ENCODE measurements around the gene XPNPEP1. TPM values are rescaled to one million over a fixed set of nuclear protein-coding genes. Genes with fewer than 3 reads are reported as not detected.

XPNPEP1 gene
- 55.0 TPM for polyA plus RNA-seq (2013)

GRCh38 chr10:109922976-109923921 lies at the start of gene XPNPEP1:
TSS of gene XPNPEP1 (minus strand) at chr10:109923511. CDS start at chr10:109923433, 78 bp downstream.
- peak; percentile 71 to 85 (median 81) for DNase-seq
- WGBS (ENCODE audit: insufficient coverage), result 4% methylated on average over 94 of the region's 105 CpGs
- H3K27ac ChIP-seq (ENCODE audit: insufficient read depth in 1 of 2, low read depth in 1 of 2, low read length in 2 of 2, poor library complexity in 1 of 2, severe bottlenecking in 2 of 2), result peak within 1 kb of the TSS; percentile 58 to 75
- H3K36me3 ChIP-seq (ENCODE audit: control insufficient read depth in 4 of 4, insufficient read depth in 4 of 4, low read length in 3 of 4), result peaks cover 0 to 3% (median 0%) of the 10 kb centered on the region in 4 experiments
- no peaks in the 10 kb centered on the region for H3K27me3 ChIP-seq (replicated peaks in 2 of 5; ENCODE audit: control insufficient read depth in 4 of 5, insufficient read depth in 5 of 5, low read length in 4 of 5)
- peak within 1 kb of the TSS; percentile 67 to 86 (median 76) for H3K4me3 ChIP-seq (ENCODE audit: control insufficient read depth in 1 of 7, extremely low read depth in 1 of 7, insufficient read depth in 4 of 7, low read depth in 2 of 7, low read length in 6 of 7)
- POLR2A ChIA-PET, result interaction anchor here (0.6 kb wide), 1 partner anchor 68 kb away, joined by 3 read pairs; no protein-coding TSS in a partner anchor
- H3K9me3 ChIP-seq (ENCODE audit: control extremely low read depth in 1 of 5, control insufficient read depth in 4 of 5, insufficient read depth in 2 of 5, low read depth in 1 of 5, low read length in 4 of 5), result no peaks in the 10 kb centered on the region
- H3K4me1 ChIP-seq (ENCODE audit: control extremely low read depth in 1 of 4, control insufficient read depth in 4 of 4, insufficient read depth in 4 of 4, low read length in 3 of 4), result peaks cover 7 to 23% (median 18%) of the 10 kb centered on the region in 4 experiments
- CTCF ChIA-PET, result interaction anchor here (1.1 kb wide), 1 partner anchor 8 kb away, joined by 3 read pairs; no protein-coding TSS in a partner anchor

GRCh38 chr10:109972372-109973001 lies 49.2 kb upstream of the XPNPEP1 start:
- no peaks in the 10 kb centered on the region for H3K4me1 ChIP-seq (ENCODE audit: control extremely low read depth in 1 of 4, control insufficient read depth in 4 of 4, insufficient read depth in 4 of 4, low read length in 3 of 4)
- H3K27ac ChIP-seq (ENCODE audit: insufficient read depth in 1 of 2, low read depth in 1 of 2, low read length in 2 of 2, poor library complexity in 1 of 2, severe bottlenecking in 2 of 2), result no peak overlapping the region
- CTCF ChIA-PET, result interaction anchor here (0.6 kb wide), 1 partner anchor 310 kb away, joined by 3 read pairs; no protein-coding TSS in a partner anchor
- 100% methylated on average over 1 of the region's 2 CpGs for WGBS (ENCODE audit: insufficient coverage)
- H3K36me3 ChIP-seq (ENCODE audit: control insufficient read depth in 4 of 4, insufficient read depth in 4 of 4, low read length in 3 of 4), result no peaks in the 10 kb centered on the region
- no peak for DNase-seq
- no peak overlapping the region for H3K4me3 ChIP-seq (ENCODE audit: control insufficient read depth in 1 of 7, extremely low read depth in 1 of 7, insufficient read depth in 4 of 7, low read depth in 2 of 7, low read length in 6 of 7)
- no peaks in the 10 kb centered on the region for H3K27me3 ChIP-seq (replicated peaks in 2 of 5; ENCODE audit: control insufficient read depth in 4 of 5, insufficient read depth in 5 of 5, low read length in 4 of 5)
- POLR2A ChIA-PET, result no interaction called here
- no peaks in the 10 kb centered on the region for H3K9me3 ChIP-seq (ENCODE audit: control extremely low read depth in 1 of 5, control insufficient read depth in 4 of 5, insufficient read depth in 2 of 5, low read depth in 1 of 5, low read length in 4 of 5)

- no peaks in the 10 kb centered on the region for H3K4me1 ChIP-seq (ENCODE audit: control extremely low read depth in 1 of 4, control insufficient read depth in 4 of 4, insufficient read depth in 4 of 4, low read length in 3 of 4)
- WGBS (ENCODE audit: insufficient coverage), result 100% methylated on average over 2 of the region's 3 CpGs
- H3K27me3 ChIP-seq (replicated peaks in 2 of 5; ENCODE audit: control insufficient read depth in 4 of 5, insufficient read depth in 5 of 5, low read length in 4 of 5), result no peaks in the 10 kb centered on the region
- POLR2A ChIA-PET, result no interaction called here
- H3K9me3 ChIP-seq (ENCODE audit: control extremely low read depth in 1 of 5, control insufficient read depth in 4 of 5, insufficient read depth in 2 of 5, low read depth in 1 of 5, low read length in 4 of 5), result no peaks in the 10 kb centered on the region
- H3K4me3 ChIP-seq (ENCODE audit: control insufficient read depth in 1 of 7, extremely low read depth in 1 of 7, insufficient read depth in 4 of 7, low read depth in 2 of 7, low read length in 6 of 7), result no peak overlapping the region
- DNase-seq, result no peak
- H3K27ac ChIP-seq (ENCODE audit: insufficient read depth in 1 of 2, low read depth in 1 of 2, low read length in 2 of 2, poor library complexity in 1 of 2, severe bottlenecking in 2 of 2), result no peak overlapping the region
- H3K36me3 ChIP-seq (ENCODE audit: control insufficient read depth in 4 of 4, insufficient read depth in 4 of 4, low read length in 3 of 4), result no peaks in the 10 kb centered on the region
- CTCF ChIA-PET, result interaction anchor here (0.6 to 1.4 kb wide), 3 partner anchors 15 to 311 kb away, joined by 3 to 5 read pairs (median 3); no protein-coding TSS in a partner anchor
Observed at GRCh38 chr10:109971634-109972033, 48.3 kb upstream of the XPNPEP1 start.

GRCh38 chr10:109969760-109970346 lies 46.5 kb upstream of the XPNPEP1 start:
- CTCF ChIA-PET, result interaction anchor here (0.9 kb wide), 2 partner anchors 12 to 81 kb away, joined by 3 read pairs; no protein-coding TSS in a partner anchor
- no peaks in the 10 kb centered on the region for H3K9me3 ChIP-seq (ENCODE audit: control extremely low read depth in 1 of 5, control insufficient read depth in 4 of 5, insufficient read depth in 2 of 5, low read depth in 1 of 5, low read length in 4 of 5)
- DNase-seq, result no peak
- H3K27ac ChIP-seq (ENCODE audit: insufficient read depth in 1 of 2, low read depth in 1 of 2, low read length in 2 of 2, poor library complexity in 1 of 2, severe bottlenecking in 2 of 2), result no peak overlapping the region
- H3K4me3 ChIP-seq (ENCODE audit: control insufficient read depth in 1 of 7, extremely low read depth in 1 of 7, insufficient read depth in 4 of 7, low read depth in 2 of 7, low read length in 6 of 7), result no peak overlapping the region
- H3K36me3 ChIP-seq (ENCODE audit: control insufficient read depth in 4 of 4, insufficient read depth in 4 of 4, low read length in 3 of 4), result no peaks in the 10 kb centered on the region
- WGBS (ENCODE audit: insufficient coverage), result 94% methylated on average over 7 of the region's 8 CpGs
- POLR2A ChIA-PET, result no interaction called here
- no peaks in the 10 kb centered on the region for H3K4me1 ChIP-seq (ENCODE audit: control extremely low read depth in 1 of 4, control insufficient read depth in 4 of 4, insufficient read depth in 4 of 4, low read length in 3 of 4)
- H3K27me3 ChIP-seq (replicated peaks in 2 of 5; ENCODE audit: control insufficient read depth in 4 of 5, insufficient read depth in 5 of 5, low read length in 4 of 5), result no peaks in the 10 kb centered on the region

- no peaks in the 10 kb centered on the region for H3K27me3 ChIP-seq (replicated peaks in 2 of 5; ENCODE audit: control insufficient read depth in 4 of 5, insufficient read depth in 5 of 5, low read length in 4 of 5)
- no peak overlapping the region for H3K27ac ChIP-seq (ENCODE audit: insufficient read depth in 1 of 2, low read depth in 1 of 2, low read length in 2 of 2, poor library complexity in 1 of 2, severe bottlenecking in 2 of 2)
- DNase-seq, result peak in 1 of 3 donors; percentile 22
- no peaks in the 10 kb centered on the region for H3K36me3 ChIP-seq (ENCODE audit: control insufficient read depth in 4 of 4, insufficient read depth in 4 of 4, low read length in 3 of 4)
- ChIA-PET POLR2A (no interaction called here), CTCF (interaction anchor here (1.2 to 2.4 kb wide), 3 partner anchors 9 to 31 kb away, joined by 3 to 9 read pairs (median 3); no protein-coding TSS in a partner anchor)
- H3K4me3 ChIP-seq (ENCODE audit: control insufficient read depth in 1 of 7, extremely low read depth in 1 of 7, insufficient read depth in 4 of 7, low read depth in 2 of 7, low read length in 6 of 7), result no peak overlapping the region
- 96% methylated on average over 14 of the region's 14 CpGs for WGBS (ENCODE audit: insufficient coverage)
- H3K4me1 ChIP-seq (ENCODE audit: control extremely low read depth in 1 of 4, control insufficient read depth in 4 of 4, insufficient read depth in 4 of 4, low read length in 3 of 4), result no peaks in the 10 kb centered on the region
- H3K9me3 ChIP-seq (ENCODE audit: control extremely low read depth in 1 of 5, control insufficient read depth in 4 of 5, insufficient read depth in 2 of 5, low read depth in 1 of 5, low read length in 4 of 5), result no peaks in the 10 kb centered on the region
Observed at GRCh38 chr10:109968953-109969759, 45.8 kb upstream of the XPNPEP1 start.

GRCh38 chr10:109967739-109968088 lies 44.4 kb upstream of the XPNPEP1 start:
- no peak overlapping the region for H3K4me3 ChIP-seq (ENCODE audit: control insufficient read depth in 1 of 7, extremely low read depth in 1 of 7, insufficient read depth in 4 of 7, low read depth in 2 of 7, low read length in 6 of 7)
- H3K27me3 ChIP-seq (replicated peaks in 2 of 5; ENCODE audit: control insufficient read depth in 4 of 5, insufficient read depth in 5 of 5, low read length in 4 of 5), result no peaks in the 10 kb centered on the region
- ChIA-PET POLR2A (no interaction called here), CTCF (interaction anchor here (1.2 to 2.4 kb wide), 3 partner anchors 8 to 17 kb away, joined by 3 to 9 read pairs (median 5); no protein-coding TSS in a partner anchor)
- no peak overlapping the region for H3K27ac ChIP-seq (ENCODE audit: insufficient read depth in 1 of 2, low read depth in 1 of 2, low read length in 2 of 2, poor library complexity in 1 of 2, severe bottlenecking in 2 of 2)
- DNase-seq, result no peak
- H3K9me3 ChIP-seq (ENCODE audit: control extremely low read depth in 1 of 5, control insufficient read depth in 4 of 5, insufficient read depth in 2 of 5, low read depth in 1 of 5, low read length in 4 of 5), result no peaks in the 10 kb centered on the region
- H3K36me3 ChIP-seq (ENCODE audit: control insufficient read depth in 4 of 4, insufficient read depth in 4 of 4, low read length in 3 of 4), result no peaks in the 10 kb centered on the region
- H3K4me1 ChIP-seq (ENCODE audit: control extremely low read depth in 1 of 4, control insufficient read depth in 4 of 4, insufficient read depth in 4 of 4, low read length in 3 of 4), result no peaks in the 10 kb centered on the region
